ENCODE data around the gene CPA5. TPM values are rescaled to one million over a fixed set of nuclear protein-coding genes. Genes with fewer than 3 reads are reported as not detected.

Gene CPA5
- total and polyA plus RNA-seq, 10 of the 15 experiments (the other 5 are each of a cell fraction or from before 2014, with no cell fraction given), result 0.06 to 0.52 (median 0.29) TPM; not detected in 2

DNA sequence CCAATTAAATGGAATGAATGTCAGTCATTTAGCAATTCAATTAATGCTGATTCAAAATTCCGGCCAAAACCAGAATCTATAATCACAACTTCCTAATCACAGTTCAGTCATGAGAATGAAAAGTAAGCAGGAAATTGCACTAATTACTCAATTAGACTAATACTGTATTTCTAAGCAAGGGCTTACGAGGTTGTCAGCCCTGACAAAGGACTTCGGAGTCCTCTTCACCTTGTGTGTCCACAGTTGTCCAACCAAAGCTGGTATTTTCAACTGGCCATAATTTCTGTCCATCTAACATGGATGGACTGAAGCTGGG is 53.1 kb downstream of the CPA5 start:
- Histone ChIP-seq H4K20me1 (ENCODE audit: control insufficient read depth, insufficient read depth) (no peaks in the 10 kb centered on the region), H3K9me3 (replicated peaks; ENCODE audit: control insufficient read depth, insufficient read depth, low read length) (no peaks in the 10 kb centered on the region), H3K36me3 (ENCODE audit: control insufficient read depth in 2 of 2, insufficient read depth in 2 of 2, low read length in 1 of 2) (peaks cover 3 to 4% of the 10 kb centered on the region in 2 experiments; a peak in 1 of 4 replicates), H3K9ac (ENCODE audit: control insufficient read depth, insufficient read depth, low read length) (no peak overlapping the region), H3K79me2 (ENCODE audit: control insufficient read depth, insufficient read depth, low read length) (no peaks in the 10 kb centered on the region), H3K27ac (ENCODE audit: control insufficient read depth, insufficient read depth) (no peak overlapping the region), H3K4me2 (ENCODE audit: control insufficient read depth, insufficient read depth) (no peak overlapping the region), H3K4me1 (ENCODE audit: control insufficient read depth, insufficient read depth, low read length) (peaks cover 15% of the 10 kb centered on the region), H3K27me3 (replicated peaks in 1 of 2; ENCODE audit: control insufficient read depth in 2 of 2, insufficient read depth in 2 of 2, low read length in 1 of 2) (no peaks in the 10 kb centered on the region), H2AFZ (ENCODE audit: control insufficient read depth, low read depth, low read length) (no peak overlapping the region), H3K4me3 (no peak overlapping the region)
- FAIRE-seq, result no peak
- BruUV-seq (replicated peaks), result no TSS peak
- ChIA-PET RAD21 (ENCODE audit: unreplicated experiment) (interaction anchor here (0.7 kb wide), 1 partner anchor 62 kb away, joined by 3 read pairs; no protein-coding TSS in a partner anchor), SMC1A (ENCODE audit: uncharacterized antibody, unreplicated experiment) (interaction anchor here (2.1 kb wide), 1 partner anchor 14 kb away, joined by 7 read pairs; no protein-coding TSS in a partner anchor), POLR2A (interaction anchor here (0.6 to 0.7 kb wide), 2 partner anchors 317 to 467 kb away, joined by 3 to 8 read pairs; no protein-coding TSS in a partner anchor), CTCF (interaction anchor here (0.7 kb wide), 1 partner anchor 434 kb away, joined by 3 read pairs; no protein-coding TSS in a partner anchor)
- DNase-seq (ENCODE audit: low read depth, low spot score), result no peak
- no peak for ATAC-seq
- in situ Hi-C loops (cut with MboI), result no loop called here
- WGBS (ENCODE audit: insufficient coverage, insufficient replicate concordance, low lambda C conversion rate, missing lambda C conversion rate), result 94% methylated on average over 3 of the region's 3 CpGs
- intact Hi-C loops (cut with micrococcal nuclease; ENCODE audit: unreplicated experiment), result no loop called here
- TF ChIP-seq, protein P1, sequence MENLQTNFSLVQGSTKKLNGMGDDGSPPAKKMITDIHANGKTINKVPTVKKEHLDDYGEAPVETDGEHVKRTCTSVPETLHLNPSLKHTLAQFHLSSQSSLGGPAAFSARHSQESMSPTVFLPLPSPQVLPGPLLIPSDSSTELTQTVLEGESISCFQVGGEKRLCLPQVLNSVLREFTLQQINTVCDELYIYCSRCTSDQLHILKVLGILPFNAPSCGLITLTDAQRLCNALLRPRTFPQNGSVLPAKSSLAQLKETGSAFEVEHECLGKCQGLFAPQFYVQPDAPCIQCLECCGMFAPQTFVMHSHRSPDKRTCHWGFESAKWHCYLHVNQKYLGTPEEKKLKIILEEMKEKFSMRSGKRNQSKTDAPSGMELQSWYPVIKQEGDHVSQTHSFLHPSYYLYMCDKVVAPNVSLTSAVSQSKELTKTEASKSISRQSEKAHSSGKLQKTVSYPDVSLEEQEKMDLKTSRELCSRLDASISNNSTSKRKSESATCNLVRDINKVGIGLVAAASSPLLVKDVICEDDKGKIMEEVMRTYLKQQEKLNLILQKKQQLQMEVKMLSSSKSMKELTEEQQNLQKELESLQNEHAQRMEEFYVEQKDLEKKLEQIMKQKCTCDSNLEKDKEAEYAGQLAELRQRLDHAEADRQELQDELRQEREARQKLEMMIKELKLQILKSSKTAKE (IDR thresholded peaks at IDR 0.05; ENCODE audit: low read depth, poor library complexity, severe bottlenecking), result no peak

DNA sequence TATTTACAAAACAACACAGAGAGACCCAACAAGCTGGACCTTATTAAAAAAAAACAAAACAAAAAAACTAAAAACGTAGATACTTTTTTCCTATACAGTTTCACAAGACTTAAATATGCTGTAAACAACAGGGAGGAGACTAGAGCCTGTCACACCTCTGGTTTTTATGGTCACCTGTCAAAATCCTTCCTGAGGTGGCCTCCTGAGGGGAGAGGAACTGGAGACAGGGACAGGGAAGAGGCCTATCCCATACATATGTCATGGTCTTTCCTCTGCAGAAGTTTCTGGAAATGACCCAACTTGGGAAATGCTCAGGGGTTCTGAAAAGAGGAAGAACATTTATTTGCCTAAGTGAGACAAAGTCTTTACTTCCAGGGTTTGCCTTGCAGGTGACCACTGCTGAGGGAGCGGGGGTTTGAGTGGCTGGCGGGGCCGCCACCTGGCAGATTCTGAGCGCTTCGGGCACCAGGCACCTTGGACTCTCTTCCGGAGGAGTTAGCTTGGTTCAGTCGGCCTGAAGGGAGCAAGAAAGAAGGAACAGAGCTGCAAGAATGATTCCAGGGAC is 54.0 kb downstream of the CPA5 start:
- DNase-seq (ENCODE audit: low read depth, low spot score), result no peak
- H3K4me1 ChIP-seq (ENCODE audit: control insufficient read depth, insufficient read depth, low read length), result peaks cover 11% of the 10 kb centered on the region
- H3K36me3 ChIP-seq (ENCODE audit: control insufficient read depth in 2 of 2, insufficient read depth in 2 of 2, low read length in 1 of 2), result peaks cover 3 to 4% of the 10 kb centered on the region in 2 experiments; a peak in 1 of 4 replicates
- ChIA-PET SMC1A (ENCODE audit: uncharacterized antibody, unreplicated experiment) (interaction anchor here (2.1 kb wide), 1 partner anchor 13 kb away, joined by 7 read pairs; no protein-coding TSS in a partner anchor), POLR2A (no interaction called here), RAD21 (ENCODE audit: unreplicated experiment) (no interaction called here), CTCF (no interaction called here)
- no peak overlapping the region for H3K4me2 ChIP-seq (ENCODE audit: control insufficient read depth, insufficient read depth)
- H3K27ac ChIP-seq (ENCODE audit: control insufficient read depth, insufficient read depth), result no peak overlapping the region
- intact Hi-C loops (cut with micrococcal nuclease; ENCODE audit: unreplicated experiment) (no loop called here), in situ Hi-C loops (cut with MboI) (no loop called here)
- H3K9me3 ChIP-seq (replicated peaks; ENCODE audit: control insufficient read depth, insufficient read depth, low read length), result no peaks in the 10 kb centered on the region
- H4K20me1 ChIP-seq (ENCODE audit: control insufficient read depth, insufficient read depth), result no peaks in the 10 kb centered on the region
- WGBS (ENCODE audit: insufficient coverage, insufficient replicate concordance, low lambda C conversion rate, missing lambda C conversion rate), result 74% methylated on average over 8 of the region's 8 CpGs
- no peak for ATAC-seq
- BruUV-seq (replicated peaks), result no TSS peak
- H2AFZ ChIP-seq (ENCODE audit: control insufficient read depth, low read depth, low read length), result no peak overlapping the region
- no peaks in the 10 kb centered on the region for H3K79me2 ChIP-seq (ENCODE audit: control insufficient read depth, insufficient read depth, low read length)
- no peak for FAIRE-seq
- no peak overlapping the region for H3K4me3 ChIP-seq
- H3K9ac ChIP-seq (ENCODE audit: control insufficient read depth, insufficient read depth, low read length), result no peak overlapping the region
- no peaks in the 10 kb centered on the region for H3K27me3 ChIP-seq (replicated peaks in 1 of 2; ENCODE audit: control insufficient read depth in 2 of 2, insufficient read depth in 2 of 2, low read length in 1 of 2)
- TF ChIP-seq BCL11A (IDR thresholded peaks at IDR 0.05; ENCODE audit: low read depth, low read length), result no peak
- no peak for TF ChIP-seq MYB (IDR thresholded peaks at IDR 0.05; ENCODE audit: borderline replicate concordance, low read depth, low read length)
- no peak for TF ChIP-seq STAT3 (IDR thresholded peaks at IDR 0.05; ENCODE audit: low read depth, low read length)
- TF ChIP-seq, protein P2, sequence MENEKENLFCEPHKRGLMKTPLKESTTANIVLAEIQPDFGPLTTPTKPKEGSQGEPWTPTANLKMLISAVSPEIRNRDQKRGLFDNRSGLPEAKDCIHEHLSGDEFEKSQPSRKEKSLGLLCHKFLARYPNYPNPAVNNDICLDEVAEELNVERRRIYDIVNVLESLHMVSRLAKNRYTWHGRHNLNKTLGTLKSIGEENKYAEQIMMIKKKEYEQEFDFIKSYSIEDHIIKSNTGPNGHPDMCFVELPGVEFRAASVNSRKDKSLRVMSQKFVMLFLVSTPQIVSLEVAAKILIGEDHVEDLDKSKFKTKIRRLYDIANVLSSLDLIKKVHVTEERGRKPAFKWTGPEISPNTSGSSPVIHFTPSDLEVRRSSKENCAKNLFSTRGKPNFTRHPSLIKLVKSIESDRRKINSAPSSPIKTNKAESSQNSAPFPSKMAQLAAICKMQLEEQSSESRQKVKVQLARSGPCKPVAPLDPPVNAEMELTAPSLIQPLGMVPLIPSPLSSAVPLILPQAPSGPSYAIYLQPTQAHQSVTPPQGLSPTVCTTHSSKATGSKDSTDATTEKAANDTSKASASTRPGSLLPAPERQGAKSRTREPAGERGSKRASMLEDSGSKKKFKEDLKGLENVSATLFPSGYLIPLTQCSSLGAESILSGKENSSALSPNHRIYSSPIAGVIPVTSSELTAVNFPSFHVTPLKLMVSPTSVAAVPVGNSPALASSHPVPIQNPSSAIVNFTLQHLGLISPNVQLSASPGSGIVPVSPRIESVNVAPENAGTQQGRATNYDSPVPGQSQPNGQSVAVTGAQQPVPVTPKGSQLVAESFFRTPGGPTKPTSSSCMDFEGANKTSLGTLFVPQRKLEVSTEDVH (IDR thresholded peaks at IDR 0.05; ENCODE audit: low read depth, partially characterized antibody), result no peak
- TF ChIP-seq NBN (IDR thresholded peaks at IDR 0.05), result no peak
- TF ChIP-seq, protein P3, sequence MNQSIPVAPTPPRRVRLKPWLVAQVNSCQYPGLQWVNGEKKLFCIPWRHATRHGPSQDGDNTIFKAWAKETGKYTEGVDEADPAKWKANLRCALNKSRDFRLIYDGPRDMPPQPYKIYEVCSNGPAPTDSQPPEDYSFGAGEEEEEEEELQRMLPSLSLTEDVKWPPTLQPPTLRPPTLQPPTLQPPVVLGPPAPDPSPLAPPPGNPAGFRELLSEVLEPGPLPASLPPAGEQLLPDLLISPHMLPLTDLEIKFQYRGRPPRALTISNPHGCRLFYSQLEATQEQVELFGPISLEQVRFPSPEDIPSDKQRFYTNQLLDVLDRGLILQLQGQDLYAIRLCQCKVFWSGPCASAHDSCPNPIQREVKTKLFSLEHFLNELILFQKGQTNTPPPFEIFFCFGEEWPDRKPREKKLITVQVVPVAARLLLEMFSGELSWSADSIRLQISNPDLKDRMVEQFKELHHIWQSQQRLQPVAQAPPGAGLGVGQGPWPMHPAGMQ (IDR thresholded peaks at IDR 0.05; ENCODE audit: borderline replicate concordance), result no peak
- no peak for TF ChIP-seq SUPT20H (IDR thresholded peaks at IDR 0.05; ENCODE audit: borderline replicate concordance, control insufficient read depth, low read depth, low read length)
- no peak for TF ChIP-seq CBX5 (IDR thresholded peaks at IDR 0.05; ENCODE audit: low read depth)
- no peak for TF ChIP-seq CEBPB (IDR thresholded peaks at IDR 0.05; ENCODE audit: borderline replicate concordance in 1 of 2, low read depth in 2 of 2, low read length in 2 of 2)

Data from GM12878 (cell line).